NCI-H2227 treated with DMSO at 0.1 percent for 48 hours (cell line): ENCODE measurements around the gene GPALPP1.
"Not testable (repeated sequence)": the region's sequence is repeated elsewhere in the genome, so short reads cannot be mapped to it uniquely, and the experiment has no call there.

ENCODE experiments used
- DNase-seq: peaks from one replicate; lab custom pipeline; 2025; lab: John Stamatoyannopoulos, UW

Gene GPALPP1

GRCh38 chr13:44989071-44989889 lies at the start of gene GPALPP1, which contains the start of gene NUFIP1:
TSS of gene GPALPP1 (plus strand) at chr13:44989538. CDS start at chr13:44989655, 117 bp downstream.
TSS of gene NUFIP1 (minus strand) at chr13:44989471. CDS start at chr13:44989436, 35 bp downstream.
- DNase-seq = peak; percentile 84

GRCh38 chr13:44943411-44943810 lies 45.9 kb upstream of the GPALPP1 start:
- DNase-seq = not testable (repeated sequence)

GRCh38 chr13:44951184-44951583 lies 38.2 kb upstream of the GPALPP1 start:
- DNase-seq = no peak

GRCh38 chr13:44952671-44953070 lies 36.7 kb upstream of the GPALPP1 start:
- no peak for DNase-seq

GRCh38 chr13:44954224-44954623 lies 35.1 kb upstream of the GPALPP1 start:
- no peak for DNase-seq

- no peak for DNase-seq
Observed at GRCh38 chr13:44955406-44955805, 33.9 kb upstream of the GPALPP1 start.

GRCh38 chr13:44961997-44962396 lies 27.3 kb upstream of the GPALPP1 start:
- no peak for DNase-seq

GRCh38 chr13:44967704-44968433 lies 21.5 kb upstream of the GPALPP1 start:
- no peak for DNase-seq

GRCh38 chr13:44968434-44968815 lies 20.9 kb upstream of the GPALPP1 start:
- DNase-seq = no peak

- DNase-seq = peak; percentile 60
Observed at GRCh38 chr13:44969551-44970484, 19.5 kb upstream of the GPALPP1 start.

- DNase-seq = no peak
Observed at GRCh38 chr13:44971656-44972595, 17.4 kb upstream of the GPALPP1 start.

GRCh38 chr13:44972956-44973581 lies 16.3 kb upstream of the GPALPP1 start:
- no peak for DNase-seq

GRCh38 chr13:44974056-44974793 lies 15.1 kb upstream of the GPALPP1 start:
- DNase-seq = no peak

GRCh38 chr13:44976196-44976595 lies 13.1 kb upstream of the GPALPP1 start:
- no peak for DNase-seq

GRCh38 chr13:44976949-44977583 lies 12.3 kb upstream of the GPALPP1 start:
- no peak for DNase-seq

- DNase-seq = no peak
Observed at GRCh38 chr13:44978328-44978727, 11.0 kb upstream of the GPALPP1 start.

- no peak for DNase-seq
Observed at GRCh38 chr13:44989941-44990340, 603 bp downstream of the GPALPP1 start.

GRCh38 chr13:45003417-45003816 lies 14.1 kb downstream of the GPALPP1 start:
- no peak for DNase-seq

- DNase-seq = no peak
Observed at GRCh38 chr13:45004096-45004495, 14.8 kb downstream of the GPALPP1 start.
